ENCODE results near the gene FBXO22.
"Not testable (repeated sequence)": the region's sequence is repeated elsewhere in the genome, so short reads cannot be mapped to it uniquely, and the experiment has no call there.

FBXO22 gene

DNA sequence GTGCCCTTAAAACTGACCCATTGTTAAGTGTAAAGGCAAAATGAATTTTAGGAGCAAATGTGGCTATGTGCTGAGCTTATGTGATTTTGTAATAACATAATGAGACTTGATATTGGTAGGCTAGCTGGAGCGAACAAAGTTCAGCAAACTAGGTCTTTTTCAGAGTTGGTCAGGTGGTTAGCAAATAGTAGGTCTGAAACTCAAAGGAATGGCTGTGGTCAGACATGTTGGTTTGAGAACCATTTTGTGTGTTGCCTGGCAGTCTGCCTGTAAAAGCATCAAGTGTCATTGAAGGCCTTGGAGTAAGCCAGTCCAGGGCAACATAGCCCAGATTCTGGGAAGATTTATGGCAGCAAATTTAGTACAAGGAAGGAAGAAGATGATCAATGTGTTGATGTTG lies 16.4 kb downstream of the FBXO22 start:
- DNase-seq (ENCODE audit: low read depth) = no peak

DNA sequence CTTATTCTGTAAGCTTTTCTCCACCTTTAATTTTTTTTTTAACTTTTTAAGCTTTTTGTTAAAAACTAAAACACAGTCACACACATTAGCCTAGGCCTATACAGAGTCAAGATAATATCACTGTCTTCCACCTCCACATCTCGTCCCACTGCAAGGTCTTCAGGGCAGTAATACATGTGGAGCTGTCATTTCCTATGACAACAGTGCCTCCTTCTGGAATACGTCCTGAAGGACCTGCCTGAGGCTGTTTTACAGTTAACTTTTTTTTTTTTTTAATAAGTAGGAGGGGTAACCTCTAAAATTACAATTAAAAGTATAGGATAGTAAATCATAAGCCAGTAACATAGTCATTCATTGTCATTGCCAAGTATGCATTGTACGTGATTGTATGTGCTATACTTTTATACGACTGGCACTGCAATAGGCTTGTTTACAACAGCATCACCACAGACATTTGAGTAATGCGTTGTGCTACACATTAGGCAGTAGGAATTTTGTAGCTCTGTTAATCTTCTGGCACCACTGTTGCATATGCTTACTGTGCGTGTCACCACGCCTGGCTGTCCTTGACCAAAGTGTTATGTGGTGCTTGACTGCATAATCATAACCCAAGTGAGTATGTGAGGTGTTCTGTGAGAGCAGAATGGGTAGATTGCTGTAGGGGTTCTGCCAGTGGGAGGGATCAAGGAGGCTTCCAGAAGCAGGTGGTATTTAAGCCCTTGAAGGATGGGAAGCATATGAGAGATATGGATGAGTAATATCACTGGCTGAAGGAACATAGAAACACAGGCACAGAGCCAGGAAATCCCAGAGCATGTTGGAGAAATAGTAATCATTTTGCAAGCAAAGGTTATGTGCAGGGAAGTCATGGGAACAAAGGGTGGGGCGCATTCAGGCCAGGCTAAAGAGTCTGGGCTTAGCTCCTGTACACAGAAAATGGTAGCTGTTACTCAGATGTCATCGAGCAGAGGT lies 18.3 kb downstream of the FBXO22 start:
- no peak for DNase-seq (ENCODE audit: low read depth)

DNA sequence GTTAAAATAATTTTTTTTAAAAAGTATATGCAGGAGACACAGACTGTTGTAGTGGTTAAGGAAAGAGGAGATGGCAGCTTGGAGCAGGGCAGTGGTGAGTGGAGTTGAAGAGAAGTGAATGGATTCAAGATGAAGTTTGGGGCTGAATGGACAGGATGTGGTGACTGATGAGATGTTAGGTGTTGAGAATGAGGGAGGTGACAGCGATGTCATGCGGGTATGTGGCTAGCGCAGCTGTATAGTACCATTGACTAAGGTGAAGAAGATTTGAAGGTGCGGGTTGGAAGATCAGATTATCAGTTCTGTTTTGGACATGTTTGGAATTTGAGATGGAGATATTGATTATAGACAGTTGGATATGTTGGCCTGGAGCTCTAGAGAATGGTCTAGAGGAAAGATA lies 20.1 kb downstream of the FBXO22 start:
- DNase-seq (ENCODE audit: low read depth) = no peak

DNA sequence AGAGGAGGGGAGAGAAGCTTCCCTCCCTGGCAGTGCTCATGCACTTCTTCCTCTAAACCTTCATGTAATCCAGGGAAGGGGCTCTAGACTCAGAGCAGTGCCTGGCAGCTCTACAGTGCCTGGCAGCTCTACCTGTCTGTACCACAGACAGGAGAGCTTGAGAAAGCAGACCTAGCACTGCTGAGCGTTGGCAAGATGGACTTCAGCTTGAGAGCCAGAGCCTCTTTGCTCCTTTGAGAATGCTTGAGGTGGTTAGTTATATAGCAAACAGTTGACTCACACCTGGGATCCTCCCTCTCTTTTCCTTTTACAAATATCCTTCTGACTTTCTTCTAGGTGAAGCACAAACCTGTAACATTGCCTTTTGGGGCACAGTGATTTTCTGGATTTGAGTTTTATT lies 20.9 kb downstream of the FBXO22 start:
- DNase-seq (ENCODE audit: low read depth) = no peak

DNA sequence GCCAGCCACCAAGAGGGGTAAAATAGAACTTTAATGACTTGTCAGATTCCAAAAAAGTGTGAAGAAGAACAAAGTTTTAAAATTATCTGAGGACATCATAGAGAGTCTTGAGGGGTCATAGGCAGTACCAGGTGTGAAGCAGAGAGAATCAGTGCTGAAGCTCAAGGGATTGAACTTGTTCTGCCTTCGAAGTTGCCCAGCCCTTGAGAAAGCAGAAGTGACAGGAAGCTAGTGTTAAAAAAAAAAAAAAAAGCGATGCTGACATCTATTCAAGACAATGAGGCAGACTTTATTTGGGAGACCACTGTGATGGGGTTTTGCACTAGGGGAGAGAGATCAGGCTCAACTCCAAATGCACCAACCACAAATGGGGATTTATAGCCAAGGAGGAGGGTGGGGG lies 21.8 kb downstream of the FBXO22 start:
- DNase-seq (ENCODE audit: low read depth) = no peak

DNA sequence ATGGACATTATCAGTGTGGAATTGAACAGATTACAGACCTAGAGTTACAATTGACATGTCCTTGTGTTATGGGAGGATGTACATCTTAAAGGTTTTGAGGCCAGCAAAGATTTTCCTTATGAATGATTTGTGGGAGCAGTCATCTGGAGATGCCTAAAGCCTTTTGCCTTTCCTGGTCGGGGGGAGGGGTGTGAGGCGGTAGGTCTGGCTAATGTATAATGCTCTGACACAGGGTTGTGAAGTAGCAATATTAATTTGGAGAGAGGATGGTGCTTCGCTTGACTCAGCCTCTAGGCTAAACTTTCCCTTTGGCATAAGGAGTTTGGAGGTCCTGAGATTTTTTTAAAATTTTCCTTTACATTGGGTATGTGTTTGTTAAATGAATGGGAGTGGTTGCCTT lies 23.3 kb downstream of the FBXO22 start:
- DNase-seq (ENCODE audit: low read depth) = no peak

DNA sequence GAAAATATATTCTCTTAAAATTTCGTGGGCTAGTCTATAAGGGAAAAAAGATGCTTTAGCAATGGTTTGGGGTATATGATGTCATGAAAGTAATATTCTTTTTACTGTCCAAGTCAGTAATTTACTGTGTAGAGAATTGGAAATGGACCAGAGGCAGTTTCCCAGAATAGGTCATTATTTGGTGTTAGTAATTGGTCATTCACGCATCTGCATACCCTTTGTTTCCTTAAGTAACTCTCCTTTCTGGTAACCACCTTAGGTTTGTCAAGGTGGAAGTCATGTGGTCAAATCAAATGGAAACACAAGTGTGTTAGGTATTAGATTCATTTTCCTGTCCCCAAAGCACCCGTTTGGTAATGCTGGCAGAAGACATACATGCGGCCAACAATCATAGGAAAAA lies 23.9 kb downstream of the FBXO22 start:
- no peak for DNase-seq (ENCODE audit: low read depth)

DNA sequence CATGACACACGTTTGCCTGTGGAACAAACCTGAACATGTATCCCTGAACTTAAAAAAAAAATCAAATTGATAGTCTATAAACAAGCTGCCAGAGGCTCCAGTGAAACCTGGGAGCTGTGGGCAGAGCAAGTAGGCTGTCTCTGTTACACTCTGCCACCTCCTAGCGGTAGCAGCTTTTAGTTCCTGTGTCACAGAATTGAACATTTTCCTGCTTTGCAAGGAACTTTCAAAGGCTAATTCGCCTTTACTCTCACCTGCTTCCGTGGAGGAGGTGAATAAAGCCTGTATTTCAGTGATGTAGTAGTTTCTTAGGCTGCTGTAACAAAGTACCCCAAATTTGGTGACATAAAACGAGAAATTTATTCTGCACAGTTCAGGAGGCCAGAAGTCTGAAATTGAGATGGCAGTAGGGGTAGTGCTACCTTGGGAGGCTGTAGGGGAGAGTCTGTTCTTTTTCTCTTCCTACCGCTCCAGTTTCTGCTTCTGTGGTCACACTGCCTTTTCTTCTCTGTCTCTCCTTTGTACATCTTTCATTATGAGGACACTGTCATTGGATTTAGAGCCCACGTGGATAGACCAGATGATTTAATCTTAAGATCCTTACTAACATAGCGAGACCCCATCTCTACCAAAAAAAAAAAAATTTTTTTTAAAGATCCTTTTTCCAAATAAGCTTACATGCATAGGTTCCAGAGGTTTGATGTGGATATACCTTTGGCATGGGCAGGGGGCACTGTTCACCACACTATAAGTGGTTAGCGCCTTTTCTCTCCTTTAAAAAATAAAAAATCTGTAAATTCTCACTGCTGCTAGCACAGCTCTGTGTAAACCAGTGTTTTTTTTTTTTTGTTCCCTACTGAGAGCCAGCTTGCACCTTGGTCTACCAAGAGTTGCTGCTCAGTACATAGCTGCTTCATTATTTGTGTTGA lies 25.3 kb downstream of the FBXO22 start:
- no peak for DNase-seq (ENCODE audit: low read depth)

DNA sequence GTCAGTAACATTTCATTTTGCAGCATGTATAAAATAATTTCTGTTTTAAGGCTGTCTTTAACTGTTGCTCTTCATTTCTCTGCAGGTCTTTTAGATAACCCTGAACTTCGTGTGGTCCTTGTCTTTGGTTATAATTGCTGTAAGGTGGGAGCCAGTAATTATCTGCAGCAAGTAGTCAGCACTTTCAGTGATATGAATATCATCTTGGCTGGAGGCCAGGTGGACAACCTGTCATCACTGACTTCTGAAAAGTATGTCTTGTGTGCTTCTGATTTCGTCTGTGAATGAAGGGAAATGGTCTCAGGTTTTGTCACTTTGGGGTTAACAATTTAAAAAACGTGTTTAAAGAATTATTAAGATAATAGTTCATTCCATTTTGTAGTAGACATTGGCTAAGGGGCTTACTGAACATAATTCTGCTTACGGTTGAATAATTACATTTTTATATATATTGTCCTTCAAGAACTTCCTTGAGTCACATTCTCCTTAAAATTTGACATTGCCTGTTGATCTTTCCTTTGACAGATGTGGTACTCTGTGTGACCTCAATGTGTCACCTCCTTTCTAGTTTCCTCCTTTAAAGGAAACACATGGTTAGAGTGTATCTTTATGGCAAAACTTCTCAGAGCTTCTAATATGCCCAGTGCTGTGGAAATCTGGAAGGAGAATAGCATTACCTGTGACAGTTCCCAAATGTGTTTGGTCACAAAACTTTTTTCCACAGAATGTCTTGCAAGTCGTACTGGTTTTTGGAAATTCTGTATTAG lies 26.3 kb downstream of the FBXO22 start:
- no peak for DNase-seq (ENCODE audit: low read depth)

DNA sequence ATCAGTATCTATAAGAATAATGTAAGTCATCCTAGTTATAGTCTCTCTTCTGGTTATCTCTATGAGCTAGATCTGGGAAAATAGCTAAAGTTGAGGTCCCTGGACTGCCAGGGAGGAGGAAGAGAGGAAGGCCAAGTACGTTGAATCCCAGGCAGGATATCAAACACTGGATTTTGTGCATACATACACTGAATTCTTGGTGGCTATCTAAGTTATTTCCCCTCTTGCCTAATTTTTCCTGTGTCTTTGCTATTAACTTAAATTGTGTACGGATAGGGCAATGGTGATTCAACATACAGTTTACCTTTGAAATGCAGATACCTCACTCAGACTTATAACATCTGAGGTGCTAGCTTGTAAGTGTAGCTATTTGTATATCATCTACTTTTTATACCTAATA lies 27.2 kb downstream of the FBXO22 start:
- DNase-seq (ENCODE audit: low read depth) = no peak

DNA sequence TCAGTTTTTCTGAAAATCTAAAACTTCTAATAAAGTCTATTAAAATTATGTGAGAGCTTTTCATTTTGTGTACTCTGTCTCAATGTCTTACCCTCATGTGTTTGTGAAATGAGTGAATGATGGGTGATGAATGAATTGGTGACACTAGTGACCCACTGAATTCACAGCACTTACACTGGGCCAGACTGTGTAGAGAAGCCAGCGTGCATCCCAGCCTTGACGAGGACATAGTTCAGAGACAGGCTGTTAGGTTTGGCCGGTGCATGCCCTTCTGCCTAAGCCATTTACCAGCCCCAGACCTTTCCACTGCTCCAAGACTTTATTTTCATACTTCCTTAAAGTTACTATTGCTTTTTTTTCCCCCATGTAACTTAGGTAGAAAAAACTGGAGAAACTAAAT lies 38.8 kb downstream of the FBXO22 start:
- DNase-seq (ENCODE audit: low read depth) = no peak

DNA sequence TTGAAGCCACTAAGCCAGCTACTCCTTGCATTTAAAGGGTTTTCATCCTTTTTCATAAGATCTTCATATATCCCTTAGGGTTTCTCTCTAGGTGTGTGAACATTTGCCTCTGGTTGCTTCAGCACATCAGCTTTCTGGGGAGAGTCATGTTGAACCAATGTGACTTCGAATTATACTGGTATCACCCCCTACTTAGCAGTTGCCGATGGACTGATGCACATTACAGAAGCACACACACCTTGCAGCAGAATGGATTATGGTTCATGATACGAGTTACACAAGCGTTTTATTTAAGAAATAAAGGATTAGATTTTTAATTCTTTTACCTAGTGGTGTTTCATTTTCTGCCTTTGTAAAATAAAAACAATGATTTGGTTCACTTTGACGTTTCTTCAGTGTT lies 39.6 kb downstream of the FBXO22 start:
- DNase-seq (ENCODE audit: low read depth) = no peak

DNA sequence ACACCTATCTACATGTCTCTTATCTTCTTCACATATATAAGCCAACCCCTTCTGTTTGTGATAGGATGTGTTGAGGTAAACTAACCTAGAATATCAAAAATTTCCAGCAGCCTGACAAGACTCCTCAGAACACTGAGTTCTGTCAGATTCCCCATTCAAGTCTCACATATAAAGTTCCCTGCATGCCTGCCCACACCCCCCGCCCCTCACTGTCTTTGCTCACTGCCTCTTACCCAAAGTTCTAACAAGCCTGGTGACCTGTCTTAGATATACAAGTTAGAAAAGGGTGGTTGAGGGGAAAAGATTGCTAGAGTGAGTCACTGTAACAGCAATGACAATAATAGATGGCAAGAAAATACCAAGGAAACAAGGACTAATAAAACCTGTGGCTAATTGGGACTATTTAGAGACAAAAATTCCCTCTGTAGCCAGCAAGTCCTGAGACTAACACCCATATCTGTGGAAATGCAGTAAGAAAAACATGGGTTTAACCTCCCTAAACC lies 40.1 kb downstream of the FBXO22 start:
- no peak for DNase-seq (ENCODE audit: low read depth)

DNA sequence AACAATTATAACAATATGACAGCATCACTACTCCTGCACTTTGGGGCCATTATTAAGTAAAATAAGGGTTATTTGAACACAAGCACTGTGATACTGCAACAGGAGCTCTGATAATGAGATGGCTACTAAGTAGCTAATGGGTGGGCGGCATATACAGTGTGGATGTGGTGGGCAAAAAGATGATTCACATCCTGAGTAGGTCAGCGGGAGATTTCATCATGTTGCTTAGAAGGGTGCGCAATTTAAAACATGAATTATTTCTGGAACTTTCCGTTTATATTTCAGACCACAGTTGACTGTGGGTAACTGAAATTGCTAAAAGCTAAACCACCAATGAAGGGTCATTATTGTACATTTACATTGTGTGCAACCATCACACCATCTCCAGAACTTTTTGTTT lies 42.3 kb downstream of the FBXO22 start:
- no peak for DNase-seq (ENCODE audit: low read depth)

DNA sequence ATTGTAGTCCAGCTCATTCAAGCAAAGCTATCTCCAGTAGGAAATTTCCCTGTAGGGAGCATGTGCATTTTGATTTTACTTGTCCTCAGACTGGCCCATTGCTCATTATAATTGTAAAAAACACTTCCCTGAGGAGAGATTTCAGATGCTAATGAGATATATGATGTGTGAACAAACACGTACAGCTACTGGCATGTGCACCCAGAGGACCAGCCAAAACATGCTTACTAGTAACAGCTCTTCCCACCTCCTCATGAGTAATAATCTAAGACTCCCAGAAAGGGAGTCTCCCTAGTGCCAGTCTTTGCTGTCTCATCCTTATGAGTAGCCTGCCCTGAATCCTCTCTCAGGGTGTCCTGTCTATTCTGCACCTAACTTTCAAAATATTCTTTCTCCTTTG lies 43.4 kb downstream of the FBXO22 start:
- no peak for DNase-seq (ENCODE audit: low read depth)

DNA sequence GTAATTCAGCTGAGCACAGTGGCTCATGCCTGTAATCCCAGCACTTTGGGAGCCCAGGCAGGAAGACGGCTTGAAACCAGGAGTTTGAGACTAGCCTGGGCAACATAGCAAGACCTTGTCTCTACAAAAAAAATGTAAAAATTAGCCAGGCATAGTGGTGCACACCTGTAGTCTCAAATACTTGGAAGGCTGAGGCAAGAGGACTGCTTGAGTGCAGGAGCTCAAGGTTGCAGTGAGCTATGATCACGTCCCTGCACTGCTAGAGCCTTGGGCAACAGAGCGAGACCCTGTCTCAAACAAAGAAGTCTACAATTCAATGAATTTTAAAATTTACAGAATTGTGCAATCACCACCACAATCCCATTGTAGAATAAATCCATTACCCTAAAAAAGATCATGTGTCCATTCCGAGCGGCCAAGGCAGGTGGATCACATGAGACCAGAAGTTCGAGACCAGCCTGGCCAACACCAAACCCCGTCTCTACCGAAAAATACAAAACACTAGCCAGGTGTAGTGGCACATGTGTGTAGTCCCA lies 45.2 kb downstream of the FBXO22 start:
- no peak for DNase-seq (ENCODE audit: low read depth)

DNA sequence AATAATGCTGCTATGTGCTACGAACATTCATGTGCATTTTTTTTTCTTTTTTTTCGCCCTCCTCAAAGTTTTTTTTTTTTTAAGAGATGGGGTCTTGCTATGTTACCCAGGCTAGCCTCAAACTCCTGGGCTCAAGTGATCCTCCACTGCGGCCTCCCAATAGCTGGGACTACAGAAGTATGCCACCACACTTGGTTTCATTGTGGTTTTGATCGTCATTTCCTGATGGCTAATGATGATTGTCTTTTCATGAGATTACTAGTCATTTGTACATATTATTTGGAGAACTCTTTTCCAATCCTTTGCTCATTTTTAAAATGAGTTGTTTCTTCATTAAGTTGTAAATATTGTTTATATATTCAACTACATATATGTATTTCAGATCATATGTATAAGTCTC lies 48.8 kb downstream of the FBXO22 start:
- no peak for DNase-seq (ENCODE audit: low read depth)

DNA sequence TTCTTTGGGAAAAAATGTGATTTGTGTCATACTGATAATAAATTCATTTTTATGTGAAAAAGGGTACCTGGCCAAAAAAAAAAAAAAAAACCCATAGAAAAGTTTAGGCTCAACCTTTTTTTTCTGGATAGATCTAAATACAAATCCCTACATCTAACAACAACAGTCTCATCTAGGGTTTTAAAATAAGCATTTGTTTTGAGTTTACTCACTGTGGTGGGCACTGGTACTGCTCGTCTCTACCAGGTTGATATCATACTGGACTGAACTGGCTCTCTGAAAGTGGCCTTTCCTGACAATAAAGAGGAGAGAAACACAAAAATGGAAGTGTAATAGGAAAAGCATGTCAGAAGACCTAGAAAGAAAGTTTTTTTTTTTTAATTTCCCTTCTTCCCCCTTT lies 52.0 kb downstream of the FBXO22 start:
- no peak for DNase-seq (ENCODE audit: low read depth)

DNA sequence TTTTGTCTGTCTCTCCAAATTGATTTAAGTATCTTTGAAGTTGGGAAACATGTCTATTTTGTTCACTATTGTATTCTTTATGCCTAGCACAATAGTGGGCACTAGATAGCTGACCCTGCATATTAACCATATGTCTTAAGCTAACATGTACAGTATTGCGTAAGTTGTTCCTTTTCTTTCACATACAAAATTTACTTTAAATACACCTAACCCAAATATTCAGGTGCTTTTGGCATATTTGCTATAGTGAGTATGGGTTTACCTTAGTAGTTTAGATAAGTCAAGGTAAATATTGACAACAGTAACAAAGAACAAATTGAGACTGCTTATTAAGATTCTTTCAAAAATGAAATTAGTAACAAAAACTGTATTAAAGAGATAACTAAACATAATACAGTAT lies 57.7 kb downstream of the FBXO22 start:
- no peak for DNase-seq (ENCODE audit: low read depth)

DNA sequence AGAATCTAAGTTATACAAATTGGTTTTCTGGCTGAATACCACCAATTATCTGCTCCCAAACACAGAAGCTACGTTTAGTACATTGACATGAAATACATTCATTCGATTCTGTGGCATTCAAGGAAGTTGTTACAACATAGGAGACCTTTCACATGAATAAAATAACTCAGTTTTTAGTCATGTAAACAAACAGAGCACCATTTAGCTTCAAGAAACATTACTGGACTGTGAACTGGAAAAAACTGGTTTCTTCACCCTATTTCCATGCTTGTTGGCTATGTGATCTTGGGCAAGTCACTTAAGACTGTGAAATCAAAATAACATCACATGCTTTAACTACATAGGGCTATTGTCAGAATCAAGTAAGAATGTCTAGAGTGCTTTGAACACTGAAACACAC lies 62.4 kb downstream of the FBXO22 start:
- DNase-seq (ENCODE audit: low read depth) = no peak

DNA sequence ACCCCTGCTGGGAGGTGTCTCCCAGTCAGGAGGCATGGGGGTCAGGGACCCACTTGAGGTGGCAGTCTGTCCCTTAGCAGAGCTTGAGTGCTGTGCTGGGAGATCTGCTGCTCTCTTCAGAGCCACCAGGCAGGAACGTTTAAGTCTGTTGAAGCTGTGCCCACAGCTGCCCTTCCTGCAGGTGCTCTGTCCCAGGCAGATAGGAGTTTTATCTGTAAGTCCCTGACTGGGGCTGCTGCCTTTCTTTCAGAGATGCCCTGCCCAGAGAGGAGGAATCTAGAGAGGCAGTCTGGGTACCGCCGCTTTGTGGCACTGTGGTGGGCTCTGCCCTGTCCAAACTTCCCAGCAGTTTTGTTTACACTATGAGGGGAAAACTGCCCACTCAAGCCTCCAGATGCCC lies 73.1 kb downstream of the FBXO22 start:
- not testable (repeated sequence) for DNase-seq (ENCODE audit: low read depth)

Data from stimulated activated CD8-positive, alpha-beta memory T cell treated with anti-CD3 and anti-CD28 coated beads, Interleukin-12 subunit alpha, Interleukin-12 subunit beta, amount 100 ng/mL, for 4 hours (primary cell).